CD4-positive, alpha-beta T cell treated with Interferon gamma for 1 hour (primary cell): ENCODE measurements around the gene PEG3.

ENCODE experiments used
- DNase-seq: peaks from one replicate; pipeline ENCODE4 v3.0.0-alpha.2; 2020

The PEG3 gene

DNA sequence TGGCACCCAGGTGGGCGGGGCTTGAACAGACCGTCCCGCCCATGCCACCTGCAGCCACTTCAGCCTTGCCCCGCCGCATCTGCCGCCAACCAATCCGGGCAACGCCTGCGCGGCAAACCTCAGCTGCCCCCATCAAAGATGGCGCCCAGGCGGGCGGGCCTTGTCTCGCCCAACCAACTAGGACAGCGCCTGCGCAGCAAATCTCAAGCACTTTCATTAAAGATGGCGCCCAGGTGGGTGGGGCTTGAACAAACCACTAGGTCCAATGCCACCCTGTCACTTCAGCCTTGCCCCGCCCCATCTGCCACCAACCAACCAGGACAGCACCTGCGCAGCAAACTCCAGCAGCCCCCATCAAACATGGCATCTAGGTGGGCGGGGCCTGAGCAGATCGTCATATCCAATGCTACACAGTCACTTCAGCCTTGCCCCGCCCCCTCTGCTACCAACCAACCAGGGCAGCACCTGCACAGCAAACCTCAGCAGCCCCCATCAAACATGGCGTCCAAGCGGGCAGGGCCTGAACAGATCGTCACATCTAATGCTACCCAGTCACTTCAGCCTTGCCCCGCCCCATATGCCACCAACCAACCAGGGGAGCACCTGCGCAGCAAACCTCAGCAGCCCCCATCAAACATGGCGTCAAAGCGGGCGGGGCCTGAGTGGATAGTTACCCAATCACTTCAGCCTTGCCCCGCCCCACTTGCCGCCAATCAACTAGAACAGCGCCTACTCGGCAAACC, 1.4 kb downstream of the PEG3 start:
- peak; percentile 76 for DNase-seq

DNA sequence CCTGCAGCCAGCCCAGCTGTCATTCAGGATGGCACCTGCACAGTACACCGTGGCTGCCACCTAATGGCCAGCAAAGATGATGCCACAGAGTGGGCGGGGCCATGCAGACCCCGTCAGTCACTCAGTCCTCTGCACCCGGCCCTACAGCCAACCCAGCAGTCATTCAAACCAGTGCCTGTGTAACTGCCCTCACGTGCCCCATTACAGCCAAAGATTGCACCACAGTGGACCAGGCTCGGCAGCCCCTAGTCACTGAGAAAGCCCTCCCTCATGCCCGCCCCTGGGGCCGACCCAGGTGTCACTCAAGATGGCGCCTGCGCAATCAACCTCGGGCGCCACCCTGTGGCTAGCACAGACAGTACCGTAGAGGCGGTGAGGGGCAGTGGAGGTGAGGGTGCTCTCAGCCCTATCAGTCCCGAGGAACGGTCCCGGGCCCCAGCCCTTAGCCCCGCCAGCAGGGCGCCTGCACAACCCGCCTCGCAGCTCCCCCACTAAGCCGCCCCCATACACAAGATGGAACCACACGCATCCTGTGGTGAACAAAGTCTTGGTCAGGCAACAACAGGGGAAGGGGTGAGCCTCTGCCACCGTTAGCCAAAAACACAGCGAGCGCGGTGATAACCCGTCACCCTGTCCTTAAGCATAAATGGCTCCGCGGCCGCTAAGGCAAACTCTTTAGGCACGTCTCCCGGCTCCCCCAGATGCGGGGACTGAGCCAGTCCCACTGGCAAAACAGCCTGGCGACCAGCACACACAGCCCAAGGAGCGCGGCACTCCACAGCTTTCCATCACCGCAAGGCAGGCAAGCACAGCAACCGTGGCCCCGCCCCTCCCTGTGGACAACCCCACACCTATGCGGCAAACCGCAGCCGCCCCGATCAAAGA, 2.3 kb downstream of the PEG3 start:
- DNase-seq: peak; percentile 12

DNA sequence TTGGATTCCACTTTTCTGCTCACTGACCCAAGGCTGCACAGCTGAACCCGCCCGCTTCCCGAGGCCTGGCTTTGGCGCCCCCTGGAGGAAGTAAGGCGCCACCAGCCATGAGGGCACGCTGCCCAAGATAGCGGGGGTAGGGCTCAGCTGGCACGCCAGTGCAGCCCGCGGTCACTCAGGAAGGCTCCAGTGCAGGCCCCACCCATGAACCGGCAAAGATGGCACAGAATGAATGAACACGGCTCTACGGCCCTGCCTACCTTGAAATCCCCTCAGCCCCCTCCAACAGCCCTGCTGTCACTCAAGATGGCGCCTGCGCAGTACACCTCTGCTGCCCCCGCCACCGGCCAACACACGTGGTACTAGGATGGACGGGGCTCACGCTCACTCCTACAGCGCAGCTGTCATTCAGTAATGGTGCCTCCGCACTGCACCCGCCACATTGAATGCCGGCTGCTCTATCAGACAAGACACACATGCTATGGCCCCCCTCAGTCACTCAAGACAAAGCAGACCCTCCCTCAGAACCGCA, 3.0 kb downstream of the PEG3 start:
- DNase-seq: peak; percentile 7

DNA sequence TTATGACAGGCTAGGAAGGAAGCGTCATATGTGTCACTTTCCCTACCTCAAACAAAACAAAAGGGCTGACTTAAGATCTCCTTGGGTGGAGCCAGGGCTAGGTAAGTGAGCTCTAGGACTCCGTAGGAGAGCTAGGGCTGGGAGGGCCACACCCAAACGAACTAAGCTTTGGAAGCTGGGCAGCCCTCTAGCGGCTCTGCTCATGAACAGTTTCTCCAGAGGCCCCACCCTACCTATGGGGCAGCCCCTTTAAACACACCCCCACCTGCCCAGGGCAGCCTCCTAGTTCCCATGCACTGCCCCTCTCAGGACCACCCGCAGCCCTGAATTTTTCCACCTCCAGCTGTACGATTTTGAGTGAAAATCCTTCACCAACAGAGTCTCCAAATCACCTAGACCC, 3.5 kb downstream of the PEG3 start:
- DNase-seq: no peak

DNA sequence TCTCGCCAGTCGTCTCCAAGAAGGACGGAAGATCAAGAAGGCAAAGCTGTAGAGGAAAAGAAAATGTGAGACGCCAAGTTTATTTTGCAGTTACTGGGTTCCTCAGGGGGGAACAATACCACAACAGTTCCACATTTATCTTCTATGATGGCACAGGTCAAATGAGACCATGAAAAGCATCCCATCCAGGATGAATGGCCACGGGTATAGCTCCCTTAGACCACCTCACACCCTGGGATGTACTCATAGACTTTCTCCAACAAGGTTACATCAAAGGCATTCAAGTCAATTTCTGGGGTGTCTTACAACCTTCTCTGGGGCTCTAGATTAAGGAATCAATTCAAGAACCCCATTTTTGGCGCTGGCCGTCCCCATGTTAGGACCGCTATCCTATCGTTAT, 4.5 kb downstream of the PEG3 start:
- no peak for DNase-seq

DNA sequence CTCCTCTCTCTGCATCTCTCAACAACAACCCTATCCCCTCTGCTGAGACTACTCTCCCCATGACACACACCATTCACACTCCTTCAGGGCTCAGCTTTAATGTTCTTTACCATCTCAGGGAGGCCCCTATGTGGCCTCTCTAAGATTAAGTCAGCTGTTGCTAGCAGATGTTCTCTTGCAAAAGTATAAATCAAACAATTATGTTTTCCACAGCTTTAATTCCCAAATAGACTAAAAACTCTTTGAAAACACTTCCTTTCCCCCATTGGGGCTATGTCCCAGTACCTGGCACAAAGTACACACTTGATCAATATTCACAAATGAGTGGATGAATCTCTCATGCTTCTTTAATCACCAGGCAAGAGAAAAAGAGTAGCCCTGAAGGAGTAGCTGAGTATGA, 5.1 kb downstream of the PEG3 start:
- DNase-seq: no peak

DNA sequence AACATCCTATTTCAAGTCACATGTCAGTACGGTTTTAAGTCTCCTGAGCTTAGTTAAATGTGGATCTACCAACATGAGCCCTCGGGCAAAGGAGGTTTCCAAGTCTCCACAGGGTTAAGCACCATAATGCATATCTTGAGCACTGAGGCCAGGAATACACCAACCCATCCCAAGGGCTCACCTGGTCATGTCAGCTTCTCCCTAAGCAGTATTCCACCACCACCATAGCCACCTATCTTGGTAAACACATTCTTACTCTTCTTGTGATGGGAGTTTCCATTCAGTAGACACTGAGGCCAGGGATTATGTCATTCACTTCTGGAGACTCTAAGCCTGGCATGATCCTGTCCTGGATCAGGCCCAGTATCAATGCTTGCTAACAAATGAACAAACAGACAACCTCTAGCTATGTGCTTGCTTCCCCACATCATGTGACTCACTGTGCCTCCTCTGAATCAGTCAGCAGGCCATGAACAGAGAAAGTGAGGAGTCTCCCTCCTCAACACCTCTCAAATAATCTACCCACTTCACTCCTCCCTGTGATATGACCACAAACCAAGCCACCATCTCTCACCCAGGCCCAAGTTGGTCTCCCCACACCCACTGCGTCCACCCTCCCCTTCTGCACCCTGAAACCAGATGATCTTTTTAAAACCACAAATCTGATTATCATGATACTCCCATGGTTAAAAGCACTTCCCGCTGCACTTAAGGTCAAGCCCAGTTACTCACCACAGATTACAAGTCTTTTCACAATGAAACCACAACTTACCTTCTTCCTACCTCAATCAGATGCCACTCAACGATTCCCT, 5.8 kb downstream of the PEG3 start:
- no peak for DNase-seq

DNA sequence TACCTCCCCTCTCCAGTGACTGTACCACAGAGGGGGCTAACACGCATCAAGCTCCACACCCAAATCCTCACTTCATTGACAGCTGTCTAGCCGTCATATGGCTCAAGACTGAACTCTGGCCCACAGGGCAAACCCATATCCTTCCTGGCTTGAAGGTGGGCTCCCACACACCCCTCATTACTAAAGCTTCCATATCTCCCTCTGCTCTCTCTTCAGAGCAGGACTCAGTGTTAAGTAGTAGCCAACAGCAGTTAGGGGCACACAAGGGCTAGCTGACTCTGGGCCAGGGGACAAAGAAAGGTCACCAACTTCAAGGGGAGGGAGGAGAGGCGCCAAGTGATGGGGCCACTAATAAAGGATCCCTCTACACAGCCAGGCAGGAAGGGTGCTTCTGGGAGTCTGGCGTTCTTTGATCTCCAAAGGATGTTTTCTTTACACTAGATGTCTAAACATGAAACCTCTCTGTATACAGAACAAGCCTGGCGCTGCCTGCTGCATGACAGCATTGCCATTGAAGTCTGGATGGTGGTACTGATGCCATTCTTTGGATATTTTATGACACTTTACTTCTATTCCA, 8.1 kb downstream of the PEG3 start:
- DNase-seq: no peak

DNA sequence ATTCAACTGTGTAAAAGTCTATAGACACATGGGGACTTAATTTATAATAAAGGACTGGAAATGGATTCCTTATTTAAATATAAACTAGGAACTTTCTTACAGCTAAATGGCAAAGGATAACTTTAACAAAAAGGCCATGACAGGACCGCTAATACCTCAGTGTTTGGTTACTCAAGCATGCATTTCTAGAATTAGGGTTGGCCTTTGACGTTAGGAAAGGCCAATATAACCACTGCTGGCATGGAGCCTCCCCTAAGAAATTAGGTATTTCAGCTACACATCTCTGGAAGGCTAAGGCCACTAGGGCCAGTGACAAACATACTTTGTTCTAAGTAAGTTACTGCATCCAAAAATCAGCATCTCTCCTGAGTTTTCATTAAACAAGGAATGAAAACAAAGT, 9.3 kb downstream of the PEG3 start:
- no peak for DNase-seq

DNA sequence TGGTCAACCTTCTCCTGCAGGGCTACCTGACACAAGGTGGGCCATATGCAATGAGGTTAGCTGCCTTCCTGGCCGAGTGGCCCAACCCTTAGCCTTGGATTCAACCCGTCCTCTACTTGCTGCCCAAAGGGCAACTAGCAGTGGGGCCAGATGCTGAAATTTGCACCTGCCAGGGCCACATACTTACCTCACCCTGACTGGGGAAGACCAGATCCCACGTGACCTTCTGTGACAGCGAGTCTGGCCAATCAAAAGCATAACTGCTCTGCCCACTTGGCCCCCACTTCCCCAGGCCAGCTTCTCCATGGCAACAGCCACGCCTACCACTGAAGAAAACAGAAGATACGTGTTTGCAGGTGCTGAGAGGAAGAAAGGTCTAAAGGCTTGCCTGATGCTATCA, 10.9 kb downstream of the PEG3 start:
- no peak for DNase-seq

DNA sequence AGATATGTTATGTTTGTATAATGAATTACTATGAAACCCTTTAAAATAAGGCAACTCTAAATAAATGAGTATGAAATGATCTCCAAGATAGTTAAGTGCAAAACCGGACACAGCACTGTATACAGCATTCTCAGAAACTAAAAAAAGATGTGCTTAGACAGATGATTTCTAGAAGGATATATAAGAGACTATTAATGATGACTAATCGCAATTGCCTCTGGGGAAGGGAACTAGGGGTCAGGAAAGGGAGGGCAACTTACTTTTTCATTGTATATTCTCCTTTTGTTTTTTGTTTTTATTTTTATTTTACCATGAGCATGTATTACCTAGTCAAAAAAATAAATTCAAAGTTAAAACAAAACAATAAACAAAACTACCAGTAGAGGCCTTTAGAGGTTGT, 12.8 kb downstream of the PEG3 start:
- DNase-seq: no peak

DNA sequence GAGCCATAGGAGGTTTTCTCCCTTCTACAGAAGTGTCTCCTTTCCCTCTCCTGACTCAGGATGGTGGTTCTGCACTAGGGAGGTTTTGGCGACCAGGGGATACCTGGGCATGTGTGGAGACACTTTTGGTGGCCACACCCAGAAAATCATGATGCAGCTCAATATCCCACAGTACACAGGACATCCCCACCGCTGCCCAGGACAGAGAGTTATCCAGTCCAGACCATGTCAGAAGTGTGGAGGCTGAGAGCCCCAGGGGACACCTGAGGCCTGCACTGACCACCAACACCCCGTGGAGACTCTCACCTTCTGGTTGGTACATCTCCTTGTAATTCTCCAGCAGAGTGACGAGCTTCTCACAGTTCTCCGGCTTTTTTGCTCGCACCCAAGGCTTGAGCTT, 16.6 kb downstream of the PEG3 start:
- DNase-seq: no peak

DNA sequence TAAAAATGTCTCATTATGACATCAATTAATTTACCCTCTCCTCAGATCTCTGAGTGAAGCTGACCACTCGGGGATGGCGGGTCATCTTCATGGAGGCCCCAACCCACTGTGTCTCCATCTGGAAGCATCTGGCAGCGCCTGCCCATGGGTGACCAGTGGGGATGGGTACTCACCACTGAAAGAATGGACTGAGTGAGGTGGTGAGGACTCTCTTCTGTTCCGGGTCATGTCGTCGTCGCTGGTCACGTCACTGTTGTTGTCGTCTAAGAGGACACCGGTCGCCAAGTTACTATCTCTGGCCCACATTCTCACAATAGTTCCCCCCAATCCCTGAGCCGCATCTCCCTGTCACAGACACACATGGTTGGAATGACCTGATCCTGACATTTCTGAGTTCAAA, 17.1 kb downstream of the PEG3 start:
- no peak for DNase-seq

DNA sequence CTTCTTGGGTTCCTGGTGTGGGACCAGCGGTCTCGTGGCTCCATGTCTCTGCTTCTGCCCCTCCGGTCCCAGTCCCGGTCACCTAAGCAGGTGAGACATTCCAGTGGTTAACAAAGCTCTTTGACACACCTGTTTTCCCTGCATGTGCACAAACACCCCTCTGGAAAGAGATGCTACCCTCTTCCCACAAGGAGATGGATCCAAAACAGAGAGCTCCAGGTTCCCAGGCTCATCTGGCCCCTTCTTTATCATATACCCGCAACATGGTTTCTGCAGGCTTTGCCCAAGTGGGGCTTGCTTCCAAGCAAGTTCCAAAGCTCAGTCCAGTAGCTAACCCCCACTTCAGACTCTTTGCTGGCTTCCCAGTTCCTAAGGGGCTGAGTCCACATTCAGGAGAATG, 17.8 kb downstream of the PEG3 start:
- DNase-seq: no peak

DNA sequence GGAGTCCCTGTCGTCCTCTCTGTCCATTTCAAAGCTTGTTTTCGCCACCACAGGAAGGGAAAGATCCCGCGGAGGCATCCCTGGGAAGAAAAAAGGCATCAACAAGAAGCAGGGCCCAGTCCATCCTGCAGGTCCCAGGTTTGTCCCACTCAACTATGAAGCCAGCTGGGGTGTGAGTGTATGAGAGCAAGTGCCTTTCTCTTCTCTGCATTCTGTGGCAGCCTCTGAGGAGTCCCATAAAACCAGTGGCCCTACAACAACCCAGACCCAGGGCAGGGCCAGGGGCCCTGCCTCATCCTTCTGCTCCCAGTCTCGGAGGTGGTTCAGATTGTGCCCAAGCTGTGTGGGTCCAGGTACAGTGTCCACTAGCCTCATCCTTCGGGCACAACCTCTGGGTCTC, 18.9 kb downstream of the PEG3 start:
- DNase-seq: no peak

DNA sequence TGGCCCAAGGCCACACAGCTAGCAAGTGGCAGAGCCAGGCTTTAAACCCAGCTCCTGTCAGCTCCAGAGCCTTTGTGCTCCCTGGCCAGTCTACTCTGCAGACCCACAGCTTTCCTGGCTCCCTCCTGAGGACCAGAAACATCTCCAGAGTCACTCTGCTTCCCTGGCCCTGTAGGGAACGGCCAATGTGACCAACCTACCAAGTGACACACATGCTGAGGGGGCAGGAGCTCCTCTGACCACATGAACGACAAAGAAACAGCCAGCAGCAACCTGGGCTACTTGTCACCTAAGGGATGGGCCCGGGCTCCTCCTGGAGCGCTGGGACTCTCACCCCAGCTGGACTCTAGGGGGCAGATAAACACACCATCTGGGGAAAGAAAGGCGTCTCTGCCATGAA, 19.3 kb downstream of the PEG3 start:
- no peak for DNase-seq

DNA sequence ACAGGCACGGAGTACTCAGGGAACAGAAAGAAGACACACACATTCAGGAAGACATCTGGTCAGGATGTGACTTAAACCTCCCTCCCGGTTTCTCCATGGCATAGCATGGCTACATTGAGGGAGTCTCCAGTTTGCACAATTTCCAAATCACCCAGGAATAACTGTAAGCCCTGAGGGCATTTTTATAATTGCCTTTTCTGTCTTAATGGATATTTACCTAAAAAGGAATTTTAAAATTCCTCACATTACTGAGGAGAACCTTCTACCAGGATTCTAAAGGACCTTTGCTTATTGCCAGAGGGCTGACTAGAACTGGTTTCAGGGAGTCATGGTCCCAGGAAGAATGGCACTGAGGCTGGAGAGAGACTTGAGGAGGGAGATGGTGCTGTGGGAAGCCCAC, 21.4 kb downstream of the PEG3 start:
- no peak for DNase-seq

DNA sequence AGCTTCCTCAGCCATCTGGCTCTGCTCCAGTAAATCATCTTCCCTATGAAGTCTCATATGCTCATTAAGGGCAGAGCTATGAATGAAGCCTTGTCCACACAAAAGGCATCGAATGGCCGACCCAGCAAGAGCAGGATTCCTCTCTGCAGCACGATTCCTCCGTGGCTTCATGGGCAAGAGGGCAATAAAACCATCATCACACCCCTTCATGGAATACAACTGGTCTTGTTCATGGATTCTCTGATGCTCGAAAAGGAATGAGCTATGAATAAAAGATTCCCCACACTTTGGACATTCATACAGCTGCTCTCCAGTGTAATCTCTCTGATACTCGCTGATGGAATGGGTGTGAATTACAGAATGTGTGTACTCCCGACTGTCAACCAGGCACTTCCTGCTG, 25.9 kb downstream of the PEG3 start:
- no peak for DNase-seq

DNA sequence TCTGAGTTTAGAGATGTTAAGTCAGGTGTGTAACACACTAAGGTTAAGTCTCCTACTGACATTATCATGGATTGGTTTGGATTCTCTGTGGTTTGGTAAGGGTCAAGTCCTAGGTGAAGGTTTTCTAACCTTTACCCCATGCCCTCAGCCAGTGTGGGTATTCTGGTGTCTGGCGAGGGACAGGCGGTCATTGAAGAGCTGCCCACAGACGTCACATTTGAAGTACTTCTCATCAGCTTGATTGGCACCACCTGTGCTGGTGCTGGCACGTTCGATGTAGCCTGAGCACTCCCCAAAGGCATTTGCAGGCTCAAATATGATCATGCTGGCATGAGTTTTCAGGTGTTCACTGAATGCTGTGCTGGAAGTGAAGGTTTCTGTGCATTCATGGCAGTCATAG, 27.0 kb downstream of the PEG3 start:
- no peak for DNase-seq

DNA sequence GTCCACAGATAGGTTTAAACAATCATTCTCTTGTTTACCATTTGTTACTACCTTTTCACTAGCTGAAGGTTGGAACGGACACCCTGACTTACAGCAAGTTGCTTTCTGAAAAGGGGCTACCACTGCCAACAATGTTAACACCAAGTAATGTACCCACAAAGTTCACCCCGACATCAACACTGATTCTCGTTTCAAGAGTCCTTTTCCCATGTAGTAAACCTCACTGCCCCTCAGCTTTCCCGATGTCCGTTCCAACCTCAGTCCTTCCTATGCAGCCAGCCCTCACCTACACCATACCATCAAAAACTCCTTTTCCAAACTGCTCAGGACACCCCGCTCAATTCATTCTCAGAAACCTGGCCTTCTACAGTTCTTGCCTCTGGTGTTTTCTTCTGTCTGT, 29.0 kb downstream of the PEG3 start:
- no peak for DNase-seq

DNA sequence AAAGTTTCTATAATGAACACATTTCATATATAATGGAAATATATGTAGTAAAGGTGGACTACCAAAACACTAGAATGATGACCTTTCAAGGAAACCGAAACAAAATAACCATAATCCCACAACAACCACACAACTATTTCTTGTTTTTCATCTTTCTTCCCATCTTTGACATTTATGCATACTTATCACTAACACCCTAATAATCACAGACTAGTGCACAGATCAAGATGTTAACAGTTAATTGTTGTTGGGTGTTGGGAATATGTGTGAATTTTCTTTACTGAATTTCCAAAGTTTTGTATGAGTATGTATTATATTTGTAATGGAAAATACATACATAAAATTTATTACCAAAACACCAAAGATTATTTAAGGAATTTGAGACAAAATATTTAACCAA, 30.3 kb downstream of the PEG3 start:
- DNase-seq: no peak

DNA sequence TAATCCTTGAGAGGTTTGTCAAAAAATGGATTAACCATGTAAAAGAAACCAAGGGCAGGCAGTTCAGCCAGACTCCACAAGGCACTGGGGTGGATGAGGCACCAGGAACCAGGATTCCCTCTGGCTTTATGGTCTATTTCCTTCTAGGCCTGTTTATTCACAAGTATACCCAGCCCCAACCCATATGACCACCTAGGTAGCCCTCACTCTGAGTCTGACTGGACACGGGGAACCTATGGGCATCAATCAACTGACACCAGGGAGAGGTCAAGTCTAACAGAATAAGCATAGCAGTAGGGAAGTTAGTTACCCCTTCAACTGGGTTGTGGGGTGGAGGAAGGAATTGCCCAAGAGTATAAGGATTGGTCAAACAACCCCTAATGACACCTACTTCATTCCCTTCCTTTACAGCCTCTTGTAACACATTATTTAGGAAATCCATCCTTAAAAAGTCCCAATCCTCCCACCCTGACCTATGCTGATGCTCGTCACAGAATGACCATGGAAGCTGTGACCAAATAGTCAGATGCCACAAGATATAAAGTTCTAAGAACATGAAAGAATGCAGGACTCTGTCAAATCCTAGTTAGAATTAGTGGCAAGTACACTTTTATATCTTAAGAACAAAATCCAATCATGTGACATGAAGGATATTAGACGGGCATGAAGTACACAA, 31.7 kb downstream of the PEG3 start:
- no peak for DNase-seq
